Caco-2 (cell line): ENCODE data around the gene ADGRD1. TPM values are rescaled to one million over a fixed set of nuclear protein-coding genes. Genes with fewer than 3 reads are reported as not detected.
"Not testable (repeated sequence)": the region's sequence is repeated elsewhere in the genome, so short reads cannot be mapped to it uniquely, and the experiment has no call there.

ENCODE experiments used
- BruUV-seq: library from RNA; stranded (reverse); fragments of 400-500 nt; replicated peaks from 2 replicates; lab custom pipeline; 2021; lab: Mats Ljungman, UMichigan
- CTCF ChIA-PET: fragments of 300-600 bp; sonication (Branson Sonifier 250); formaldehyde crosslinking; loops from one replicate; lab custom pipeline; 2022; ENCODE audit warnings: antibody characterized with exemption; lab: Charles Lee
- POLR2A ChIA-PET: fragments of 300-600 bp; sonication (Branson Sonifier 250); formaldehyde crosslinking; loops from one replicate; lab custom pipeline; 2022; ENCODE audit warnings: antibody characterized with exemption; lab: Charles Lee
- DNase-seq, 2 experiments: peaks; one replicate each; pipeline versions ENCODE4 v3.0.0 to v3.0.0-alpha.2; 2020 to 2022
- H3K27me3 ChIP-seq: replicated peaks from 2 replicates; pipeline ENCODE4 v1.6.0; 2011; ENCODE audit warnings: low read length; ENCODE audit not compliant: control insufficient read depth, insufficient read depth
- H3K36me3 ChIP-seq: 2 replicates; pipeline ENCODE4 v1.5.1; 2011; ENCODE audit warnings: low read length; ENCODE audit not compliant: control insufficient read depth, insufficient read depth
- H3K4me1 ChIP-seq: fragments of 250-450 bp; sonication (Bioruptor Pico); 2 replicates; pipeline ENCODE4 v1.5.1; 2020; ENCODE audit warnings: mild to moderate bottlenecking
- H3K4me3 ChIP-seq: 2 replicates; pipeline ENCODE4 v1.5.1; 2011; ENCODE audit warnings: low read depth, mild to moderate bottlenecking, control low read depth, low read length
- H3K9me3 ChIP-seq: fragments of 250-450 bp; sonication (Bioruptor Pico); 2 replicates; pipeline ENCODE4 v1.5.1; 2020; ENCODE audit warnings: mild to moderate bottlenecking, moderate library complexity
- H3K27ac Mint-ChIP-seq: one replicate; pipeline ENCODE4 v1.8.0; 2022; ENCODE audit warnings: mixed read lengths; ENCODE audit not compliant: unreplicated experiment
- H3K27me3 Mint-ChIP-seq: one replicate; pipeline ENCODE4 v1.8.0; 2022; ENCODE audit warnings: mixed read lengths; ENCODE audit not compliant: insufficient read depth, unreplicated experiment
- H3K36me3 Mint-ChIP-seq: one replicate; pipeline ENCODE4 v1.8.0; 2022; ENCODE audit warnings: mild to moderate bottlenecking, mixed read lengths; ENCODE audit not compliant: insufficient read depth, unreplicated experiment
- H3K4me1 Mint-ChIP-seq: one replicate; pipeline ENCODE4 v1.8.0; 2022; ENCODE audit warnings: low read depth, mixed read lengths; ENCODE audit not compliant: unreplicated experiment
- H3K4me3 Mint-ChIP-seq: one replicate; pipeline ENCODE4 v1.8.0; 2022; ENCODE audit warnings: mild to moderate bottlenecking, moderate library complexity, mixed read lengths; ENCODE audit not compliant: unreplicated experiment
- H3K9me3 Mint-ChIP-seq: one replicate; pipeline ENCODE4 v1.8.0; 2022; ENCODE audit warnings: mixed read lengths; ENCODE audit not compliant: unreplicated experiment
- CTCF ChIP-seq, 2 experiments: fragments of 200-600 bp in 1 of 2; IDR thresholded peaks; 1 replicate in 1 of 2; 2 replicates in 1 of 2; pipeline versions ENCODE4 v1.5.1 to v1.8.0; 2011 to 2022; ENCODE audit warnings: antibody characterized with exemption in 1 of 2, control low read depth in 1 of 2, inconsistent platforms in 1 of 2, low read depth in 1 of 2, low read length in 1 of 2, mild to moderate bottlenecking in 1 of 2, moderate library complexity in 1 of 2; ENCODE audit not compliant: insufficient read depth in 1 of 2, severe bottlenecking in 1 of 2, unreplicated experiment in 1 of 2
- intact Hi-C: fragments of 100-400 bp; cut with micrococcal nuclease; formaldehyde crosslinking; loops from one replicate; pipeline ENCODE4 v1.10.0; 2022; ENCODE audit not compliant: unreplicated experiment
- total RNA-seq: library from RNA; stranded (reverse); gene quantifications from 2 replicates; pipeline ENCODE4 v1.2.3, GENCODE V29; 2022

ADGRD1 gene
- total RNA-seq, 1 experiment from 2014 or later: 3.6 TPM

- CTCF ChIA-PET, BruUV-seq, H3K36me3 ChIP-seq, H3K4me1 Mint-ChIP-seq, H3K27ac Mint-ChIP-seq, H3K4me3 Mint-ChIP-seq, H3K9me3 ChIP-seq, H3K36me3 Mint-ChIP-seq, POLR2A ChIA-PET, intact Hi-C loops, H3K4me1 ChIP-seq, H3K4me3 ChIP-seq, DNase-seq, H3K27me3 ChIP-seq, H3K27me3 Mint-ChIP-seq, H3K9me3 Mint-ChIP-seq: not testable (repeated sequence)
Observed at GRCh38 chr12:131071234-131071820, 117.6 kb downstream of the ADGRD1 start.

GRCh38 chr12:131071950-131072349, 118.2 kb downstream of the ADGRD1 start:
- H3K9me3 ChIP-seq, H3K9me3 Mint-ChIP-seq, H3K27me3 Mint-ChIP-seq, H3K36me3 Mint-ChIP-seq, DNase-seq, H3K4me3 Mint-ChIP-seq, intact Hi-C loops, H3K36me3 ChIP-seq, H3K4me1 Mint-ChIP-seq, H3K4me3 ChIP-seq, CTCF ChIA-PET, H3K27me3 ChIP-seq, H3K4me1 ChIP-seq, BruUV-seq, POLR2A ChIA-PET, H3K27ac Mint-ChIP-seq: not testable (repeated sequence)

- ChIA-PET CTCF (no interaction called here), POLR2A (no interaction called here)
- no peak for DNase-seq
- Mint-ChIP-seq H3K4me1 (no peaks in the 10 kb centered on the region), H3K27me3 (peaks cover 3% of the 10 kb centered on the region), H3K4me3 (no peak overlapping the region), H3K9me3 (peaks cover 9% of the 10 kb centered on the region), H3K36me3 (no peaks in the 10 kb centered on the region), H3K27ac (no peak overlapping the region)
- H3K27me3 ChIP-seq: no peaks in the 10 kb centered on the region
- H3K4me1 ChIP-seq: no peaks in the 10 kb centered on the region
- no peak overlapping the region for H3K4me3 ChIP-seq
- no peak for TF ChIP-seq CTCF (IDR thresholded peaks at IDR 0.05; ENCODE audit: insufficient read depth in 1 of 2, low read depth in 1 of 2, low read length in 1 of 2, severe bottlenecking in 1 of 2, unreplicated experiment in 1 of 2)
- no peaks in the 10 kb centered on the region for H3K9me3 ChIP-seq
- no peaks in the 10 kb centered on the region for H3K36me3 ChIP-seq
- no TSS peak for BruUV-seq
- intact Hi-C loops: no loop called here
Observed at GRCh38 chr12:131072451-131073230, 118.9 kb downstream of the ADGRD1 start.
